ENCODE measurements around the gene FUCA2.

FUCA2 gene

DNA sequence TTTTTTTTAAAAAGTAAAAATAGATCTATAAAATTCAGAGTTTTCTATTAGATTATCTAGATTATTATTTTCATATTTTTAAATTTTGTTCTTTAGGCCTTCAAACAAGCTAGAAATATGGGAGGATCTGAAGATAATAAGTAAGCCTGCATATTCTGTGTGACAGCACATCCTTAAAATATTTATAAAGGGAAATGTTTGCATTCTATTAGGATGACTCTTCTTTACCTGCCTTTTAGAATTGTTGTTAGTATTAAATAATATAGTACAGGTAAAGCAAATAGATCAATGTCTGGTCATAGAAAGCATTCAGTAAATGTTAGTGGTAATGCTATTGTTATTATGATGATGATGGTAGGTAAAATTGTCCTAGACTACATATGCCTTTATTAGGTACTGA is 43.5 kb downstream of the FUCA2 start:
- Histone ChIP-seq H3K4me3 (ENCODE audit: low read depth in 1 of 2, low read length in 2 of 2) (no peak overlapping the region), H4K20me1 (ENCODE audit: insufficient read depth, low read length) (no peaks in the 10 kb centered on the region), H3K27me3 (ENCODE audit: insufficient read depth, low read length, poor library complexity) (no peaks in the 10 kb centered on the region), H2AFZ (ENCODE audit: low read depth, low read length) (no peak overlapping the region), H3K9ac (ENCODE audit: low read depth, low read length) (no peak overlapping the region), H3K9me3 (ENCODE audit: insufficient read depth, low read length, severe bottlenecking) (no peaks in the 10 kb centered on the region), H3K4me2 (ENCODE audit: insufficient read depth, low read length) (no peak overlapping the region), H3K79me2 (ENCODE audit: insufficient read depth, low read length) (no peaks in the 10 kb centered on the region), H3K27ac (ENCODE audit: low read length) (no peak overlapping the region), H3K36me3 (ENCODE audit: insufficient read depth, low read length) (peaks cover 28% of the 10 kb centered on the region; the same call in 1 of the 2 replicates), H3K4me1 (ENCODE audit: insufficient read depth, low read length) (no peaks in the 10 kb centered on the region)
- no peak for ATAC-seq (ENCODE audit: insufficient read depth, low read depth)
- no peak for DNase-seq
- TF ChIP-seq, protein P1, sequence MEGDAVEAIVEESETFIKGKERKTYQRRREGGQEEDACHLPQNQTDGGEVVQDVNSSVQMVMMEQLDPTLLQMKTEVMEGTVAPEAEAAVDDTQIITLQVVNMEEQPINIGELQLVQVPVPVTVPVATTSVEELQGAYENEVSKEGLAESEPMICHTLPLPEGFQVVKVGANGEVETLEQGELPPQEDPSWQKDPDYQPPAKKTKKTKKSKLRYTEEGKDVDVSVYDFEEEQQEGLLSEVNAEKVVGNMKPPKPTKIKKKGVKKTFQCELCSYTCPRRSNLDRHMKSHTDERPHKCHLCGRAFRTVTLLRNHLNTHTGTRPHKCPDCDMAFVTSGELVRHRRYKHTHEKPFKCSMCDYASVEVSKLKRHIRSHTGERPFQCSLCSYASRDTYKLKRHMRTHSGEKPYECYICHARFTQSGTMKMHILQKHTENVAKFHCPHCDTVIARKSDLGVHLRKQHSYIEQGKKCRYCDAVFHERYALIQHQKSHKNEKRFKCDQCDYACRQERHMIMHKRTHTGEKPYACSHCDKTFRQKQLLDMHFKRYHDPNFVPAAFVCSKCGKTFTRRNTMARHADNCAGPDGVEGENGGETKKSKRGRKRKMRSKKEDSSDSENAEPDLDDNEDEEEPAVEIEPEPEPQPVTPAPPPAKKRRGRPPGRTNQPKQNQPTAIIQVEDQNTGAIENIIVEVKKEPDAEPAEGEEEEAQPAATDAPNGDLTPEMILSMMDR (IDR thresholded peaks at IDR 0.05; ENCODE audit: borderline replicate concordance, extremely low read depth, low read length, poor library complexity, severe bottlenecking) = no peak
- TF ChIP-seq EZH2 (IDR thresholded peaks at IDR 0.05; ENCODE audit: borderline replicate concordance, low read depth, low read length, severe bottlenecking) = no peak

DNA sequence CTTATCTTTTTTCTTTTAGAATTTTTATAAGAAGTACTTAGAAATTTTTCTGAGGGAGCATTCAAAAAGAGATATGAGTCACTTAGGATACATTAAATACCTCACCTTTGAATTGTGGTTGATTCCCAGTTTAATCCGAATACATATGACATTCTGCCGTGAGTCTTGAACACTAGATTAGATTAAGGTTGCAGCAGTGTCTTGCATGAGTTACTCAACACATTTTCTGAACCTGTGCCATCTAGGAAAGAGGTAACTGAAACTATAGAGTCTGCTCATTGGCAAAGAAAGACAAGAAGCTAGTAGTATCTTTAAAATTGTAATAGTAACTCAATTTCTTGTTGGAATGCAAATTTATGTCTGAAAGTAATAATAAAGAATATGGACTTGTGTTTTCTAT is 46.0 kb downstream of the FUCA2 start:
- H3K9ac ChIP-seq (ENCODE audit: low read depth, low read length) = no peak overlapping the region
- DNase-seq = no peak
- no peaks in the 10 kb centered on the region for H3K4me1 ChIP-seq (ENCODE audit: insufficient read depth, low read length)
- H3K27me3 ChIP-seq (ENCODE audit: insufficient read depth, low read length, poor library complexity) = no peaks in the 10 kb centered on the region
- H3K4me2 ChIP-seq (ENCODE audit: insufficient read depth, low read length) = no peak overlapping the region
- H3K36me3 ChIP-seq (ENCODE audit: insufficient read depth, low read length) = peaks cover 23% of the 10 kb centered on the region; the same call in 1 of the 2 replicates
- H4K20me1 ChIP-seq (ENCODE audit: insufficient read depth, low read length) = no peaks in the 10 kb centered on the region
- no peak overlapping the region for H2AFZ ChIP-seq (ENCODE audit: low read depth, low read length)
- H3K27ac ChIP-seq (ENCODE audit: low read length) = no peak overlapping the region
- no peaks in the 10 kb centered on the region for H3K79me2 ChIP-seq (ENCODE audit: insufficient read depth, low read length)
- no peak overlapping the region for H3K4me3 ChIP-seq (ENCODE audit: low read depth in 1 of 2, low read length in 2 of 2)
- no peak for ATAC-seq (ENCODE audit: insufficient read depth, low read depth)
- TF ChIP-seq, protein P1 (IDR thresholded peaks at IDR 0.05; ENCODE audit: borderline replicate concordance, extremely low read depth, low read length, poor library complexity, severe bottlenecking) = no peak
- no peak for TF ChIP-seq EZH2 (IDR thresholded peaks at IDR 0.05; ENCODE audit: borderline replicate concordance, low read depth, low read length, severe bottlenecking)
- H3K9me3 ChIP-seq (ENCODE audit: insufficient read depth, low read length, severe bottlenecking) = no peaks in the 10 kb centered on the region

DNA sequence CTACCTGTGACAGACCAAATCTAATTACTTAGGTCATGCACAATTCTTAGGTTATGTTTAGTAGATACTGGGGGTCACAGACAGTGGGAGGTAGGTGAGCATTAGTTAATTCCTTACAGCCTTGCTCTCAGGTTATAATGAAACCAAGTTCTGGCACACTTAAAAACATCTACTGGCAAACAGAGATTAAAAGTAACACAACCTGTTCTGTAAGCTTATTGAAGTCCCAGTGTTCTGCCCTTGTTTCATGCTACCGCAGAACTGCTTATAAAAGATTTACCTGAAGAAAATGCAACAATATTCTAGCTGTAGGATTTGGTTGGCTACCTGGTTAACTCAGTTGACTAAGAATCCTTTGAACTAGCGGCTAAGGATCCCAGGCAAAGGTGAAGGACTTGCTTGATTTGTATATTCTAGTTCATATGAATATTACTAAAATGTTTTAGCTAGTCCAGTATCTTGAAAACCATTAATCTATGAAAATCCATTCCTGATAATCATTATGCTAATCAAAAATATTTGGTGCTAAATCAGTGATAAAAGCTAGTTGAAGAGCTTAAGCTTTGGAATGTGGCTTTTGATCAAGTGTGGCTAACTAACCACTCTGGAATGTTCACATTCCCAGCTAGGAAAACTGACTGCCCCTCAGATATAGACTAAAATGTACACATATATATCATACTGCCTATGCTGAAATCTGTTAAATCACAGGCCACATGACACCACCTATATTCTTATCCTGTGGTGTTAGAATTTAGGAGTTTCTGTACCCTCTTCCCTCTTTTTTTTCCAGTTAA is 53.8 kb downstream of the FUCA2 start:
- H3K9me3 ChIP-seq (ENCODE audit: insufficient read depth, low read length, severe bottlenecking) = no peaks in the 10 kb centered on the region
- no peaks in the 10 kb centered on the region for H4K20me1 ChIP-seq (ENCODE audit: insufficient read depth, low read length)
- no peak for ATAC-seq (ENCODE audit: insufficient read depth, low read depth)
- TF ChIP-seq, protein P1 (IDR thresholded peaks at IDR 0.05; ENCODE audit: borderline replicate concordance, extremely low read depth, low read length, poor library complexity, severe bottlenecking) = no peak
- no peak for TF ChIP-seq EZH2 (IDR thresholded peaks at IDR 0.05; ENCODE audit: borderline replicate concordance, low read depth, low read length, severe bottlenecking)
- no peak for DNase-seq
- no peak overlapping the region for H3K9ac ChIP-seq (ENCODE audit: low read depth, low read length)
- peaks cover 9% of the 10 kb centered on the region for H3K4me1 ChIP-seq (ENCODE audit: insufficient read depth, low read length)
- no peak overlapping the region for H3K4me2 ChIP-seq (ENCODE audit: insufficient read depth, low read length)
- H3K27me3 ChIP-seq (ENCODE audit: insufficient read depth, low read length, poor library complexity) = no peaks in the 10 kb centered on the region
- peaks cover 17% of the 10 kb centered on the region; the same call in 1 of the 2 replicates for H3K36me3 ChIP-seq (ENCODE audit: insufficient read depth, low read length)
- no peak overlapping the region for H3K27ac ChIP-seq (ENCODE audit: low read length)
- H3K4me3 ChIP-seq (ENCODE audit: low read depth in 1 of 2, low read length in 2 of 2) = no peak overlapping the region
- H3K79me2 ChIP-seq (ENCODE audit: insufficient read depth, low read length) = peaks cover 27% of the 10 kb centered on the region
- no peak overlapping the region for H2AFZ ChIP-seq (ENCODE audit: low read depth, low read length)
